Astrocyte (in vitro differentiated cells and primary cell): ENCODE data around the gene JAZF1. TPM values are rescaled to one million over a fixed set of nuclear protein-coding genes. Genes with fewer than 3 reads are reported as not detected.

Experiments
- DNase-seq: peaks from one replicate; pipeline ENCODE4 v3.0.0-alpha.2; 2010; ENCODE audit warnings: low read depth
- FAIRE-seq: peaks from 2 replicates; lab custom pipeline; 2011; peaks lifted over from hg19 to GRCh38; lab: Jason Lieb, UNC
- H2AFZ ChIP-seq: 2 replicates; pipeline ENCODE4 v1.6.0; 2012; ENCODE audit warnings: low read depth, low read length, inconsistent platforms
- H3K27ac ChIP-seq: 2 replicates; pipeline ENCODE4 v1.5.1; 2011; ENCODE audit warnings: low read depth, low read length, inconsistent platforms
- H3K27me3 ChIP-seq: 2 replicates; pipeline ENCODE4 v1.6.0; 2011; ENCODE audit warnings: low read length, inconsistent platforms; ENCODE audit not compliant: insufficient read depth
- H3K36me3 ChIP-seq: 2 replicates; pipeline ENCODE4 v1.5.1; 2011; ENCODE audit warnings: low read length, inconsistent platforms; ENCODE audit not compliant: insufficient read depth
- H3K4me1 ChIP-seq: 2 replicates; pipeline ENCODE4 v1.5.1; 2011; ENCODE audit warnings: low read length, inconsistent platforms; ENCODE audit not compliant: insufficient read depth
- H3K4me2 ChIP-seq: 2 replicates; pipeline ENCODE4 v1.6.0; 2012; ENCODE audit warnings: low read length, inconsistent platforms
- H3K4me3 ChIP-seq: 2 replicates; pipeline ENCODE4 v1.5.1; 2011; ENCODE audit warnings: low read depth, mild to moderate bottlenecking, low read length, inconsistent platforms; ENCODE audit not compliant: insufficient read depth
- H3K79me2 ChIP-seq: 2 replicates; pipeline ENCODE4 v1.6.0; 2012; ENCODE audit warnings: mild to moderate bottlenecking, low read length, inconsistent platforms; ENCODE audit not compliant: insufficient read depth
- H3K9ac ChIP-seq: 2 replicates; pipeline ENCODE4 v1.6.0; 2012; ENCODE audit warnings: mild to moderate bottlenecking, low read length, inconsistent platforms
- H3K9me3 ChIP-seq: 2 replicates; pipeline ENCODE4 v1.5.1; 2012; ENCODE audit warnings: low read depth, mild to moderate bottlenecking, low read length, inconsistent platforms; ENCODE audit not compliant: insufficient read depth
- H4K20me1 ChIP-seq: 2 replicates; pipeline ENCODE4 v1.6.0; 2012; ENCODE audit warnings: low read length, inconsistent platforms; ENCODE audit not compliant: insufficient read depth
- H3K27ac Mint-ChIP-seq: one replicate; pipeline ENCODE4 v1.8.0; 2021; ENCODE audit warnings: mild to moderate bottlenecking, mixed read lengths; ENCODE audit not compliant: unreplicated experiment
- H3K27me3 Mint-ChIP-seq: one replicate; pipeline ENCODE4 v1.8.0; 2021; ENCODE audit warnings: low read depth, mixed read lengths; ENCODE audit not compliant: unreplicated experiment
- H3K36me3 Mint-ChIP-seq: one replicate; pipeline ENCODE4 v1.8.0; 2021; ENCODE audit warnings: low read depth, mixed read lengths; ENCODE audit not compliant: unreplicated experiment
- H3K4me1 Mint-ChIP-seq: one replicate; pipeline ENCODE4 v1.8.0; 2021; ENCODE audit warnings: low read depth, mixed read lengths; ENCODE audit not compliant: unreplicated experiment
- H3K4me3 Mint-ChIP-seq: one replicate; pipeline ENCODE4 v1.8.0; 2021; ENCODE audit warnings: mild to moderate bottlenecking, moderate library complexity, mixed read lengths; ENCODE audit not compliant: unreplicated experiment
- H3K9me3 Mint-ChIP-seq: one replicate; pipeline ENCODE4 v1.8.0; 2021; ENCODE audit warnings: mild to moderate bottlenecking, mixed read lengths; ENCODE audit not compliant: unreplicated experiment
- EZH2 ChIP-seq: IDR thresholded peaks from 2 replicates; pipeline ENCODE4 v1.6.1; 2012; ENCODE audit warnings: mild to moderate bottlenecking, low read length, inconsistent platforms; ENCODE audit not compliant: insufficient read depth
- total RNA-seq: library from RNA; stranded (reverse); gene quantifications from 2 replicates; pipeline ENCODE4 v1.2.1, GENCODE V29; 2021
- TF ChIP-seq, protein P1 (sequence below): IDR thresholded peaks from 2 replicates; pipeline ENCODE4 v1.5.1; 2011; ENCODE audit warnings: low read depth, mild to moderate bottlenecking, inconsistent platforms, low read length, moderate library complexity; ENCODE audit not compliant: insufficient read depth

Gene JAZF1
- total RNA-seq, 1 donor from 2014 or later: 20.1 TPM

DNA sequence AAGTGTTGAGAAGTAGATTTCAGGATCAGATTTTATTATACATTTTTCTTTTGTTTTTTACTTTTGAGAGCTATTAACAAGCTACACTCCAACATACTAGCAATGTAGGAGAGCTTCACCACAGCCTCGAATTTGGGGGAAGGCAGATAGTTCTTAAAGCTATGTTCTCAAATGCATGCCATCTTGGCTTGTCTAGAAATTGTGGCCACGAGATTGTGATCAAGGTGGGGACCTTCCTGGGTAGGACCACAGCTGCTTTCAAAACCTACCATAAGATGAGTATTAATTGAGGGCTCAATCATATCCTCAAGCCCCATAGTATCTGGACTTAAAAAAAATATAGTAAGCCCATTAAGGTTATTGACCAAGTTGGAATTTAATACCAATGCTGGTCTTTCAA is 27.9 kb upstream of the JAZF1 start:
- H3K4me3 ChIP-seq: no peak overlapping the region
- H3K36me3 ChIP-seq: no peaks in the 10 kb centered on the region
- Mint-ChIP-seq H3K27ac (no peak overlapping the region), H3K4me1 (peaks cover 2% of the 10 kb centered on the region), H3K4me3 (no peak overlapping the region), H3K9me3 (peaks cover 2% of the 10 kb centered on the region), H3K27me3 (no peaks in the 10 kb centered on the region), H3K36me3 (no peaks in the 10 kb centered on the region)
- peaks cover 4% of the 10 kb centered on the region for H3K4me1 ChIP-seq
- no peaks in the 10 kb centered on the region for H3K27me3 ChIP-seq
- no peak overlapping the region for H3K4me2 ChIP-seq
- H3K9ac ChIP-seq: no peak overlapping the region
- no peak overlapping the region for H2AFZ ChIP-seq
- TF ChIP-seq, protein P1, sequence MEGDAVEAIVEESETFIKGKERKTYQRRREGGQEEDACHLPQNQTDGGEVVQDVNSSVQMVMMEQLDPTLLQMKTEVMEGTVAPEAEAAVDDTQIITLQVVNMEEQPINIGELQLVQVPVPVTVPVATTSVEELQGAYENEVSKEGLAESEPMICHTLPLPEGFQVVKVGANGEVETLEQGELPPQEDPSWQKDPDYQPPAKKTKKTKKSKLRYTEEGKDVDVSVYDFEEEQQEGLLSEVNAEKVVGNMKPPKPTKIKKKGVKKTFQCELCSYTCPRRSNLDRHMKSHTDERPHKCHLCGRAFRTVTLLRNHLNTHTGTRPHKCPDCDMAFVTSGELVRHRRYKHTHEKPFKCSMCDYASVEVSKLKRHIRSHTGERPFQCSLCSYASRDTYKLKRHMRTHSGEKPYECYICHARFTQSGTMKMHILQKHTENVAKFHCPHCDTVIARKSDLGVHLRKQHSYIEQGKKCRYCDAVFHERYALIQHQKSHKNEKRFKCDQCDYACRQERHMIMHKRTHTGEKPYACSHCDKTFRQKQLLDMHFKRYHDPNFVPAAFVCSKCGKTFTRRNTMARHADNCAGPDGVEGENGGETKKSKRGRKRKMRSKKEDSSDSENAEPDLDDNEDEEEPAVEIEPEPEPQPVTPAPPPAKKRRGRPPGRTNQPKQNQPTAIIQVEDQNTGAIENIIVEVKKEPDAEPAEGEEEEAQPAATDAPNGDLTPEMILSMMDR: no peak
- TF ChIP-seq EZH2: no peak
- H3K79me2 ChIP-seq: no peaks in the 10 kb centered on the region
- H3K27ac ChIP-seq: no peak overlapping the region
- DNase-seq (no peak), FAIRE-seq (no peak)
- H3K9me3 ChIP-seq: no peaks in the 10 kb centered on the region
- no peaks in the 10 kb centered on the region for H4K20me1 ChIP-seq

DNA sequence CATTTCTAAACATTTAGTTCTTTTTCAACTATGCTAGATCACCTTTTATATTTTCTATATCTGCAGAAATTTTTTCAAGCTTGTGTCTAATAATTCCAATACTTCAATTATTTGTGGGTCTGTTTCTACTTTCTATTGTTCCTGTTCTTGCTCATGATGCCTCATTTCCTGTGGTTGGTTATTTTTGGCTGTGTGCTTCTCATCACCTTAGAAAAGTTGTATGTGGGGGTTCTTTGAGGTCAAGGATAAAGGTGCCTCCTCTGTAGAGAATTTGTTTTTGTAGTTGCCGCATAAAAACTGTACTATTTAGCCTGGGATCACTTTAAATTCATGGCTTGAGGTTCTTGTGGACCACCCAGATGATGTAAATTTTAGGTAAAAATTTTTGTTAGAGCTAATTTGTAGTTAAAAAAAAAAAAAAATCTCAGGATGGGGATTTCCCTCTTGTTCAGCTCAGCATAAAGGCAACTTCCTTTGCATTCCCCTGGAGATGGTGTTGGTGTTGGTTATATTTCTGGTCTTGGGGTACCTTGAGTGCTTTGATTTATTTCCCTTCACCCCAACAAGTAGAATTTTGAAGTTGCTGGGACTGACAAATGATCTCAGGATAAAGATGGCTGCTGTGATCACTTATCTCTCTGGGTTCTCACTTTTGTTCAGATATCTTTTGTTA is 27.0 kb upstream of the JAZF1 start:
- no peaks in the 10 kb centered on the region for H3K27me3 Mint-ChIP-seq
- Histone ChIP-seq H3K36me3 (no peaks in the 10 kb centered on the region), H3K27ac (no peak overlapping the region), H3K9me3 (no peaks in the 10 kb centered on the region), H3K4me2 (peak overlapping the region; percentile 51), H3K79me2 (no peaks in the 10 kb centered on the region), H3K9ac (no peak overlapping the region), H2AFZ (no peak overlapping the region), H3K4me1 (peaks cover 4% of the 10 kb centered on the region), H3K27me3 (no peaks in the 10 kb centered on the region), H3K4me3 (no peak overlapping the region), H4K20me1 (no peaks in the 10 kb centered on the region)
- H3K36me3 Mint-ChIP-seq: no peaks in the 10 kb centered on the region
- no peak for FAIRE-seq
- no peak overlapping the region for H3K27ac Mint-ChIP-seq
- H3K4me3 Mint-ChIP-seq: no peak overlapping the region
- no peak for TF ChIP-seq EZH2
- peak; percentile 56 for DNase-seq
- H3K9me3 Mint-ChIP-seq: peaks cover 2% of the 10 kb centered on the region
- peaks cover 2% of the 10 kb centered on the region for H3K4me1 Mint-ChIP-seq

DNA sequence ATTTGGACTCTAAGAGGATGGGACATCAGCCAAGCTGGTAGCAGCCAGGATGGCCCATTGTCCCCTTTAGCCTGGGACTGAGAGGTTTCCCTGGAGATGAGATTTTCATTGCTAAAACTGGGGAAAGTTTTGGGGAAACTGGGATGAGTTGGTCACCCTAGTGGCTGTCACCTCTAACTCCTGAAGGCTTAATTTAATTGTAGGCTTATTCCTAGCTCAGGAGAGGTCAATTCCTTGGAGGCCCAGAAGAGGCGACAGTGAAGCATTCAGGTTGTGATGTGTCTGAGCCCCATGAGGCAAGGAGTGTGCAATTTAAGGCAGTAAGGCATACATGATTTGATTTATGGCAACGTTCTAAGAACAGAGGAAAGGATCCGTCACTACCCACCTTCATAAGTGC is 24.9 kb upstream of the JAZF1 start:
- H3K4me1 Mint-ChIP-seq: peaks cover 2% of the 10 kb centered on the region
- Histone ChIP-seq H2AFZ (no peak overlapping the region), H3K4me2 (no peak overlapping the region), H3K27me3 (no peaks in the 10 kb centered on the region), H3K4me1 (peaks cover 4% of the 10 kb centered on the region), H4K20me1 (no peaks in the 10 kb centered on the region), H3K4me3 (no peak overlapping the region), H3K9me3 (no peaks in the 10 kb centered on the region), H3K36me3 (no peaks in the 10 kb centered on the region), H3K9ac (no peak overlapping the region), H3K27ac (no peak overlapping the region), H3K79me2 (no peaks in the 10 kb centered on the region)
- H3K27ac Mint-ChIP-seq: no peak overlapping the region
- FAIRE-seq: no peak
- H3K4me3 Mint-ChIP-seq: no peak overlapping the region
- TF ChIP-seq, protein P1: no peak
- TF ChIP-seq EZH2: no peak
- H3K27me3 Mint-ChIP-seq: peaks cover 6% of the 10 kb centered on the region
- no peak for DNase-seq
- H3K36me3 Mint-ChIP-seq: no peaks in the 10 kb centered on the region
- H3K9me3 Mint-ChIP-seq: peaks cover 2% of the 10 kb centered on the region
